GM23338 (cell line): Measurements from ENCODE around the gene COA1. TPM values are rescaled to one million over a fixed set of nuclear protein-coding genes. Genes with fewer than 3 reads are reported as not detected.

Experiments
- ATAC-seq: fragments of 200-7000 bp; cut with Tn5 transposase; 3 replicates; pipeline ENCODE4 v1.9.1; 2020
- DNase-seq: peaks from one replicate; pipeline ENCODE4 v3.0.0-alpha.2; 2015; ENCODE audit warnings: low spot score
- H2AFZ ChIP-seq: fragments of 200-600 bp; sonication (generic); 2 replicates; pipeline ENCODE4 v1.8.0; 2016; ENCODE audit warnings: antibody characterized with exemption, mild to moderate bottlenecking, moderate library complexity
- H3F3A ChIP-seq: fragments of 200-600 bp; sonication (generic); replicated peaks from 2 replicates; pipeline ENCODE4 v1.8.0; 2017; ENCODE audit warnings: antibody characterized with exemption, mixed run types, low read depth
- H3K27ac ChIP-seq: fragments of 200-600 bp; sonication (generic); 2 replicates; pipeline ENCODE4 v1.6.1; 2016; ENCODE audit warnings: low read depth
- H3K27me3 ChIP-seq: fragments of 200-600 bp; sonication (generic); 2 replicates; pipeline ENCODE4 v1.8.0; 2016; ENCODE audit warnings: mild to moderate bottlenecking, mixed run types, moderate library complexity; ENCODE audit not compliant: insufficient read depth
- H3K36me3 ChIP-seq: fragments of 200-600 bp; sonication (generic); 2 replicates; pipeline ENCODE4 v1.8.0; 2016; ENCODE audit warnings: mild to moderate bottlenecking; ENCODE audit not compliant: insufficient read depth
- H3K4me1 ChIP-seq: fragments of 200-600 bp; sonication (generic); 2 replicates; pipeline ENCODE4 v1.8.0; 2016; ENCODE audit warnings: mild to moderate bottlenecking, moderate library complexity; ENCODE audit not compliant: insufficient read depth
- H3K4me2 ChIP-seq: fragments of 200-600 bp; sonication (generic); 2 replicates; pipeline ENCODE4 v1.7.1; 2017; ENCODE audit warnings: mixed run types
- H3K4me3 ChIP-seq: fragments of 200-600 bp; sonication (generic); 2 replicates; pipeline ENCODE4 v1.6.1; 2016; ENCODE audit warnings: mixed run types
- H3K79me2 ChIP-seq: fragments of 200-600 bp; sonication (generic); replicated peaks from 2 replicates; pipeline ENCODE4 v1.8.0; 2017; ENCODE audit warnings: mild to moderate bottlenecking; ENCODE audit not compliant: insufficient read depth
- H3K9me2 ChIP-seq: fragments of 200-600 bp; sonication (generic); 2 replicates; pipeline ENCODE4 v1.8.0; 2017; ENCODE audit not compliant: insufficient read depth
- H4K20me1 ChIP-seq: fragments of 200-600 bp; sonication (generic); replicated peaks from 2 replicates; pipeline ENCODE4 v1.8.0; 2017; ENCODE audit warnings: mild to moderate bottlenecking; ENCODE audit not compliant: insufficient read depth
- H3K27ac Mint-ChIP-seq: 2 replicates; pipeline ENCODE4 v1.8.0; 2020; ENCODE audit warnings: inconsistent platforms, mild to moderate bottlenecking, moderate library complexity, mixed read lengths
- H3K27me3 Mint-ChIP-seq: 3 replicates; pipeline ENCODE4 v1.8.0; 2022; ENCODE audit warnings: low read depth, mild to moderate bottlenecking, moderate library complexity, mixed read lengths, inconsistent platforms; ENCODE audit not compliant: insufficient read depth, poor library complexity
- H3K36me3 Mint-ChIP-seq: 3 replicates; pipeline ENCODE4 v1.8.0; 2021; ENCODE audit warnings: low read depth, mild to moderate bottlenecking, inconsistent platforms, moderate library complexity, mixed read lengths
- H3K4me1 Mint-ChIP-seq: 3 replicates; pipeline ENCODE4 v1.8.0; 2020; ENCODE audit warnings: mild to moderate bottlenecking, inconsistent platforms, mixed read lengths
- H3K4me3 Mint-ChIP-seq: 3 replicates; pipeline ENCODE4 v1.8.0; 2021; ENCODE audit warnings: moderate library complexity, mild to moderate bottlenecking, inconsistent platforms, mixed read lengths
- H3K9me3 Mint-ChIP-seq: 3 replicates; pipeline ENCODE4 v1.8.0; 2020; ENCODE audit warnings: moderate library complexity, mild to moderate bottlenecking, inconsistent platforms, mixed read lengths
- EZH2 ChIP-seq: fragments of 200-600 bp; sonication (generic); IDR thresholded peaks from one replicate; pipeline ENCODE4 v1.8.0; 2017; ENCODE audit warnings: antibody characterized with exemption, mild to moderate bottlenecking, low read depth; ENCODE audit not compliant: unreplicated experiment
- EZH2phosphoT487 ChIP-seq: fragments of 200-600 bp; sonication (generic); IDR thresholded peaks from one replicate; pipeline ENCODE4 v1.8.1; 2018; ENCODE audit warnings: antibody characterized with exemption; ENCODE audit not compliant: unreplicated experiment
- JUNB ChIP-seq: IDR thresholded peaks from one replicate; pipeline ENCODE4 v1.6.1; 2016; ENCODE audit warnings: antibody characterized with exemption; ENCODE audit not compliant: unreplicated experiment
- NANOG ChIP-seq: IDR thresholded peaks from 2 replicates; pipeline ENCODE4 v1.6.1; 2016; ENCODE audit warnings: antibody characterized with exemption, borderline replicate concordance
- POLR2AphosphoS5 ChIP-seq: IDR thresholded peaks from 2 replicates; pipeline ENCODE4 v1.6.1; 2016; ENCODE audit warnings: antibody characterized with exemption, low read depth
- STAT1 ChIP-seq: IDR thresholded peaks from one replicate; pipeline ENCODE4 v1.6.1; 2016; ENCODE audit warnings: antibody characterized with exemption; ENCODE audit not compliant: unreplicated experiment
- ZNF331 ChIP-seq: fragments of 250-450 bp; sonication (Bioruptor Pico); IDR thresholded peaks from 2 replicates; pipeline ENCODE4 v1.5.0; 2020; ENCODE audit warnings: low read depth, mild to moderate bottlenecking, moderate library complexity
- polyA plus RNA-seq: library from polyadenylated mRNA; unstranded; fragments of >200 nt; fragmentation: Nextera tagmentation; extraction: Ambion mirVana; gene quantifications from 2 replicates; pipeline ENCODE4 v1.2.1, GENCODE V29; 2016
- total RNA-seq: library from RNA; depleted of rRNA; stranded (reverse); fragments of >200 nt; shearing (Covaris generic); gene quantifications from 2 replicates; pipeline ENCODE4 v1.2.3, GENCODE V29; 2014
- TF ChIP-seq, protein P1 (sequence below): IDR thresholded peaks from 2 replicates; pipeline ENCODE4 v1.6.1; 2016; ENCODE audit warnings: antibody characterized with exemption
- TF ChIP-seq, protein P2 (sequence below), 2 experiments: fragments of 200-600 bp in 1 of 2; sonication (generic) in 1 of 2; conservative IDR thresholded peaks; 2 replicates each; pipeline versions ENCODE4 v1.5.1 to v1.6.1; 2016 to 2017; ENCODE audit warnings: antibody characterized with exemption in 2 of 2, low read depth in 2 of 2, mild to moderate bottlenecking in 2 of 2, moderate library complexity in 1 of 2
- TF ChIP-seq, protein P3 (sequence below): fragments of 250-450 bp; sonication (Bioruptor Pico); IDR thresholded peaks from 2 replicates; pipeline ENCODE4 v1.5.0; 2020; ENCODE audit warnings: mild to moderate bottlenecking, moderate library complexity

The COA1 gene
- total and polyA plus RNA-seq, 2 experiments from 2014 or later, result 156 to 158 TPM

DNA sequence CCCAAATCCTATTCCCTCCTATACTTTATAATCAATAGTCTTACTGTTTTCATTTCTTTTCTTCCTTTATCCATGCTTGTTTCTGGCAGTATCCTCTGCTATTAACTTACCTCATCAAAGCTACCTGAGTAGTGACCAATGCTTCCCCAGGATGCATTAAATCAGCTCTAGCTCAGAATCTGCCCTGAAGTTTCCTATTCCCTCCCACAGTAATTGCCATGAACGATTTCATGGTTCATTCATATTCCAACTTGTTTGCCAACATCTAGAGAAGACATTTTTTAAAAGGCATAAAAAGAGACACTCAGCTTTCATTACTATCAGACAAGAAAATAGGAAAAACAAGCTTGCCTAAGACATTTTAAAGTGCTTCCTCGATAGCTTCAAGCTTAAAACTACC, 42.3 kb downstream of the COA1 start (continued):
- TF ChIP-seq, protein P1, sequence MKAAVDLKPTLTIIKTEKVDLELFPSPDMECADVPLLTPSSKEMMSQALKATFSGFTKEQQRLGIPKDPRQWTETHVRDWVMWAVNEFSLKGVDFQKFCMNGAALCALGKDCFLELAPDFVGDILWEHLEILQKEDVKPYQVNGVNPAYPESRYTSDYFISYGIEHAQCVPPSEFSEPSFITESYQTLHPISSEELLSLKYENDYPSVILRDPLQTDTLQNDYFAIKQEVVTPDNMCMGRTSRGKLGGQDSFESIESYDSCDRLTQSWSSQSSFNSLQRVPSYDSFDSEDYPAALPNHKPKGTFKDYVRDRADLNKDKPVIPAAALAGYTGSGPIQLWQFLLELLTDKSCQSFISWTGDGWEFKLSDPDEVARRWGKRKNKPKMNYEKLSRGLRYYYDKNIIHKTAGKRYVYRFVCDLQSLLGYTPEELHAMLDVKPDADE, result no peak
- TF ChIP-seq EZH2phosphoT487 (no peak), ZNF331 (CRISPR knock-in tag) (no peak)

DNA sequence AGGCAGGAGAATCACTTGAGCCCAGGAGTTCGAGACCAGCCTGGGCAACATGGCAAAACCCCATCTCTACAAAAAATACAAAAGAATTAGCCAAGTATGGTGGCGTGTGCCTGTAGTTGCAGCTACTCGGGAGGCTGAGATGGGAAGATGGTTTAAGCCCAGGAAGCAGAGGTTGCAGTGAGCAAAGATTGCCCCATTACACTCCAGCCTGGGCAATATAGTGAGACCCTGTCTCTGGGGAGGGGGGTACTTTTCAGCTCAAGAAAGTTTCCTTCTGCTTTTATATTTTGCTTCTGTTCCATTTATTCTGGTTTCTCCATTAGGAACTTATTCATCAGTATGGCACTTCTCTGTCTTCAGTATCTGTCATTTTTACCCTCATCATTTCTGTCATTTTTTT, 48.6 kb downstream of the COA1 start:
- Mint-ChIP-seq H3K9me3 (peaks cover 19% of the 10 kb centered on the region), H3K36me3 (peaks cover 21% of the 10 kb centered on the region), H3K4me1 (no peaks in the 10 kb centered on the region; the same call in 2 of the 3 replicates), H3K27me3 (no peaks in the 10 kb centered on the region), H3K27ac (no peak overlapping the region), H3K4me3 (no peak overlapping the region)
- Histone ChIP-seq H3K9me2 (no peaks in the 10 kb centered on the region; the same call in 1 of the 2 replicates), H2AFZ (no peak overlapping the region), H3K27ac (no peak overlapping the region), H3K4me3 (no peak overlapping the region), H3K4me1 (no peaks in the 10 kb centered on the region), H3K4me2 (no peak overlapping the region), H3F3A (no peaks in the 10 kb centered on the region), H3K79me2 (peaks cover 100% of the 10 kb centered on the region), H3K27me3 (no peaks in the 10 kb centered on the region), H4K20me1 (peaks cover 16% of the 10 kb centered on the region), H3K36me3 (no peaks in the 10 kb centered on the region)
- TF ChIP-seq NANOG (no peak), ZNF331 (CRISPR knock-in tag) (no peak), EZH2phosphoT487 (no peak), STAT1 (no peak), EZH2 (no peak), JUNB (no peak)
- DNase-seq (no peak), ATAC-seq (no peak)

DNA sequence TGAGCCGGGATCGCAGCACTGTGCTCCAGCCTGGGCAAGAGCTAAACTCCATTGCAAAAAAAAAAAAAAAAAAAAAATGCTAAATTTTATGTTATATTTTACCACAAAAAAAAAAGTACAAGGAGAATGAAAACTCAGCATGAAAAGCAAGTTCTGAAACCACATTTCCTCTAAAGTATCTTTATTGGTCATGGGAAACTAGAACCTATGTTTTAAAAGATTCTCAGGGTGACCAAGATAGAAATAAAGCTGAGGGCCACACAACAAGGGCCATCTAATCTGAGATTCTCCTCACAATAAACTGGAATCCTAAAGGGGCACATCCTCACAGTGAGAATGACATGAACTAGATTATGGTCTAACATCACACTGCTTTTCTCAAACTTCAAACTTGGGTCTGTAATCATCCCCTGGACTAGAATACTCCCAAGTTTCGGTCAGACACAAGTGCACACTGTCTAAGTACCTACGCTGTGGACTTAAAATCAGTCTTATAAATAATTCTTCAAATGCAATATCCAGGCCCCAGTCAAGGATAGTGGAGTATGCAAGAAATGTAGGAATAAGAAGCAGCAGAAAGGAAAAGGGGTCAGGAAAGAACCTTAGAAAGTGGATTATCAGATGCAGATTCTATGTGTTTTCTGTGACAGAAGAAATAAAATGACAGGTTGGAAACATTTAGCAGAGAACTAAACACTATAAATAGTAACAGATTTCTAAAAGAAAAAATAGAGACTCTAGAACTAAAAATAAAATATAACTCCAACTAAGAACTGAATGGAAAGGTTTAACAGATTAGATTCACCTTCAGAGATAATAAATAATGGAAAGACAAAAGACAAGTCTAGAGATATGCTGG, 49.9 kb downstream of the COA1 start:
- H3K36me3 ChIP-seq, result no peaks in the 10 kb centered on the region
- H3K36me3 Mint-ChIP-seq, result peaks cover 16% of the 10 kb centered on the region; the same call in 2 of the 3 replicates
- no peaks in the 10 kb centered on the region for H3K4me1 ChIP-seq
- H4K20me1 ChIP-seq, result peaks cover 18% of the 10 kb centered on the region; the same call in 1 of the 2 replicates
- no peak overlapping the region for H3K27ac Mint-ChIP-seq
- ATAC-seq (no peak), DNase-seq (no peak)
- H3K27ac ChIP-seq, result no peak overlapping the region
- peaks cover 100% of the 10 kb centered on the region for H3K79me2 ChIP-seq
- no peaks in the 10 kb centered on the region; the same call in 2 of the 3 replicates for H3K4me1 Mint-ChIP-seq
- H3K9me2 ChIP-seq, result no peaks in the 10 kb centered on the region; the same call in 1 of the 2 replicates
- H2AFZ ChIP-seq, result no peak overlapping the region
- no peaks in the 10 kb centered on the region for H3K27me3 Mint-ChIP-seq
- H3K4me3 ChIP-seq, result no peak overlapping the region
- no peak overlapping the region for H3K4me2 ChIP-seq
- H3K4me3 Mint-ChIP-seq, result no peak overlapping the region
- no peaks in the 10 kb centered on the region for H3F3A ChIP-seq
- peaks cover 13% of the 10 kb centered on the region for H3K9me3 Mint-ChIP-seq
- no peaks in the 10 kb centered on the region for H3K27me3 ChIP-seq
- TF ChIP-seq, protein P2, sequence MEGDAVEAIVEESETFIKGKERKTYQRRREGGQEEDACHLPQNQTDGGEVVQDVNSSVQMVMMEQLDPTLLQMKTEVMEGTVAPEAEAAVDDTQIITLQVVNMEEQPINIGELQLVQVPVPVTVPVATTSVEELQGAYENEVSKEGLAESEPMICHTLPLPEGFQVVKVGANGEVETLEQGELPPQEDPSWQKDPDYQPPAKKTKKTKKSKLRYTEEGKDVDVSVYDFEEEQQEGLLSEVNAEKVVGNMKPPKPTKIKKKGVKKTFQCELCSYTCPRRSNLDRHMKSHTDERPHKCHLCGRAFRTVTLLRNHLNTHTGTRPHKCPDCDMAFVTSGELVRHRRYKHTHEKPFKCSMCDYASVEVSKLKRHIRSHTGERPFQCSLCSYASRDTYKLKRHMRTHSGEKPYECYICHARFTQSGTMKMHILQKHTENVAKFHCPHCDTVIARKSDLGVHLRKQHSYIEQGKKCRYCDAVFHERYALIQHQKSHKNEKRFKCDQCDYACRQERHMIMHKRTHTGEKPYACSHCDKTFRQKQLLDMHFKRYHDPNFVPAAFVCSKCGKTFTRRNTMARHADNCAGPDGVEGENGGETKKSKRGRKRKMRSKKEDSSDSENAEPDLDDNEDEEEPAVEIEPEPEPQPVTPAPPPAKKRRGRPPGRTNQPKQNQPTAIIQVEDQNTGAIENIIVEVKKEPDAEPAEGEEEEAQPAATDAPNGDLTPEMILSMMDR (conservative IDR thresholded peaks at IDR 0.05; ENCODE audit: low read depth in 2 of 2), result no peak
- TF ChIP-seq, protein P3, sequence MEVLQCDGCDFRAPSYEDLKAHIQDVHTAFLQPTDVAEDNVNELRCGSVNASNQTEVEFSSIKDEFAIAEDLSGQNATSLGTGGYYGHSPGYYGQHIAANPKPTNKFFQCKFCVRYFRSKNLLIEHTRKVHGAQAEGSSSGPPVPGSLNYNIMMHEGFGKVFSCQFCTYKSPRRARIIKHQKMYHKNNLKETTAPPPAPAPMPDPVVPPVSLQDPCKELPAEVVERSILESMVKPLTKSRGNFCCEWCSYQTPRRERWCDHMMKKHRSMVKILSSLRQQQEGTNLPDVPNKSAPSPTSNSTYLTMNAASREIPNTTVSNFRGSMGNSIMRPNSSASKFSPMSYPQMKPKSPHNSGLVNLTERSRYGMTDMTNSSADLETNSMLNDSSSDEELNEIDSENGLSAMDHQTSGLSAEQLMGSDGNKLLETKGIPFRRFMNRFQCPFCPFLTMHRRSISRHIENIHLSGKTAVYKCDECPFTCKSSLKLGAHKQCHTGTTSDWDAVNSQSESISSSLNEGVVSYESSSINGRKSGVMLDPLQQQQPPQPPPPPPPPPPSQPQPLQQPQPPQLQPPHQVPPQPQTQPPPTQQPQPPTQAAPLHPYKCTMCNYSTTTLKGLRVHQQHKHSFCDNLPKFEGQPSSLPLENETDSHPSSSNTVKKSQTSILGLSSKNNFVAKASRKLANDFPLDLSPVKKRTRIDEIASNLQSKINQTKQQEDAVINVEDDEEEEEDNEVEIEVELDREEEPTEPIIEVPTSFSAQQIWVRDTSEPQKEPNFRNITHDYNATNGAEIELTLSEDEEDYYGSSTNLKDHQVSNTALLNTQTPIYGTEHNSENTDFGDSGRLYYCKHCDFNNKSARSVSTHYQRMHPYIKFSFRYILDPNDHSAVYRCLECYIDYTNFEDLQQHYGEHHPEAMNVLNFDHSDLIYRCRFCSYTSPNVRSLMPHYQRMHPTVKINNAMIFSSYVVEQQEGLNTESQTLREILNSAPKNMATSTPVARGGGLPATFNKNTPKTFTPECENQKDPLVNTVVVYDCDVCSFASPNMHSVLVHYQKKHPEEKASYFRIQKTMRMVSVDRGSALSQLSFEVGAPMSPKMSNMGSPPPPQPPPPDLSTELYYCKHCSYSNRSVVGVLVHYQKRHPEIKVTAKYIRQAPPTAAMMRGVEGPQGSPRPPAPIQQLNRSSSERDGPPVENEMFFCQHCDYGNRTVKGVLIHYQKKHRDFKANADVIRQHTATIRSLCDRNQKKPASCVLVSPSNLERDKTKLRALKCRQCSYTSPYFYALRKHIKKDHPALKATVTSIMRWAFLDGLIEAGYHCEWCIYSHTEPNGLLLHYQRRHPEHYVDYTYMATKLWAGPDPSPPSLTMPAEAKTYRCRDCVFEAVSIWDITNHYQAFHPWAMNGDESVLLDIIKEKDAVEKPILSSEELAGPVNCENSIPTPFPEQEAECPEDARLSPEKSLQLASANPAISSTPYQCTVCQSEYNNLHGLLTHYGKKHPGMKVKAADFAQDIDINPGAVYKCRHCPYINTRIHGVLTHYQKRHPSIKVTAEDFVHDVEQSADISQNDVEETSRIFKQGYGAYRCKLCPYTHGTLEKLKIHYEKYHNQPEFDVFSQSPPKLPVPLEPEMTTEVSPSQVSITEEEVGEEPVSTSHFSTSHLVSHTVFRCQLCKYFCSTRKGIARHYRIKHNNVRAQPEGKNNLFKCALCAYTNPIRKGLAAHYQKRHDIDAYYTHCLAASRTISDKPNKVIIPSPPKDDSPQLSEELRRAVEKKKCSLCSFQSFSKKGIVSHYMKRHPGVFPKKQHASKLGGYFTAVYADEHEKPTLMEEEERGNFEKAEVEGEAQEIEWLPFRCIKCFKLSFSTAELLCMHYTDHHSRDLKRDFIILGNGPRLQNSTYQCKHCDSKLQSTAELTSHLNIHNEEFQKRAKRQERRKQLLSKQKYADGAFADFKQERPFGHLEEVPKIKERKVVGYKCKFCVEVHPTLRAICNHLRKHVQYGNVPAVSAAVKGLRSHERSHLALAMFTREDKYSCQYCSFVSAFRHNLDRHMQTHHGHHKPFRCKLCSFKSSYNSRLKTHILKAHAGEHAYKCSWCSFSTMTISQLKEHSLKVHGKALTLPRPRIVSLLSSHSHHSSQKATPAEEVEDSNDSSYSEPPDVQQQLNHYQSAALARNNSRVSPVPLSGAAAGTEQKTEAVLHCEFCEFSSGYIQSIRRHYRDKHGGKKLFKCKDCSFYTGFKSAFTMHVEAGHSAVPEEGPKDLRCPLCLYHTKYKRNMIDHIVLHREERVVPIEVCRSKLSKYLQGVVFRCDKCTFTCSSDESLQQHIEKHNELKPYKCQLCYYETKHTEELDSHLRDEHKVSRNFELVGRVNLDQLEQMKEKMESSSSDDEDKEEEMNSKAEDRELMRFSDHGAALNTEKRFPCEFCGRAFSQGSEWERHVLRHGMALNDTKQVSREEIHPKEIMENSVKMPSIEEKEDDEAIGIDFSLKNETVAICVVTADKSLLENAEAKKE (CRISPR knock-in tag), result no peak
- TF ChIP-seq STAT1 (no peak), ZNF331 (CRISPR knock-in tag) (no peak), POLR2AphosphoS5 (no peak)
